HUES64 (cell line): ENCODE data around the gene NRTN.
A peak's percentile ranks its signal among the peaks of the same experiment; 100 is the strongest.

Source experiments
- H3K27ac ChIP-seq: 2 replicates; pipeline ENCODE4 v1.7.0; 2013; ENCODE audit warnings: low read depth, low read length, inconsistent platforms
- H3K27me3 ChIP-seq: 2 replicates; pipeline ENCODE4 v1.6.1; 2013; ENCODE audit warnings: mild to moderate bottlenecking, low read length; ENCODE audit not compliant: insufficient read depth
- H3K36me3 ChIP-seq: 2 replicates; pipeline ENCODE4 v1.6.1; 2013; ENCODE audit warnings: mild to moderate bottlenecking, low read length; ENCODE audit not compliant: insufficient read depth
- H3K4me1 ChIP-seq: 2 replicates; pipeline ENCODE4 v1.6.1; 2013; ENCODE audit warnings: mild to moderate bottlenecking, low read length, moderate library complexity; ENCODE audit not compliant: insufficient read depth
- H3K4me3 ChIP-seq: 2 replicates; pipeline ENCODE4 v1.5.1; 2013; ENCODE audit warnings: mild to moderate bottlenecking, low read length, moderate library complexity
- H3K9ac ChIP-seq: 2 replicates; pipeline ENCODE4 v1.6.1; 2013; ENCODE audit warnings: mild to moderate bottlenecking, low read depth, low read length
- H3K9me3 ChIP-seq: 2 replicates; pipeline ENCODE4 v1.6.1; 2013; ENCODE audit warnings: low read depth, low read length; ENCODE audit not compliant: insufficient read depth
- WGBS: fragments of 150-250, 120-280 bp; methylation state at CpG from one replicate; pipeline ENCODE4 v1.1.7; 2013; ENCODE audit warnings: missing lambda C conversion rate; 5-methylcytosine and 5-hydroxymethylcytosine counted together

Gene NRTN

DNA sequence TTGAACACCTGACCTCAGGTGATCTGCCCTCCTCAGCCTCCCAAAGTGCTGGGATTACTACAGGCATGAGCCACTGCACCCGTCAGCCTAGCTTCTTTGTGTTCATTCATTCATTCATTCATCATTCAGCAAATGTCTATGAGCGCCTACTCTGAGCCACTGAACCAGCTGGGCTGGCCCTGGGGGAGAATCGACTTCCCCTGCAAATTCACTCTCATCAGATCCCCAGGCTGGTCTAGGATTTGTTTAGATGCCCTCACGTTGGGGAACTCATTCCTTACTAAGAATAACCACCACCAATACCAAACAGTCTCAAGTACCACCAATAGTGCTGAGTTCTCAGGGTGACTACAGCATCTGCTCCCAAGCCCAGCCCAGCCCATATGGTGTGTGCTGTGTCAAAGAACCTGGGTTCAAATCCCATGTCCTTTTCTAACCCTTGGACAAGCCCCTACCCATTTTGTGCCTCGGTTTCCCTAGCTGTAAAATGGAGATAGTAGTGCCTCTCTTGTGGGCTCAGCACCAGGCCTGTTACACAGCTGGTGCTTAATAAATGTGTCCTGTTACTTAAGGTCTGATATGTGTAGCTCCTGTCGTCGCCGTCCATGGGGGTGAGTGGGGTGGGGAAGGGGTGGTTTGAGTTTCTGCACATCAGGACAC lies 16.8 kb downstream of the NRTN start:
- Histone ChIP-seq H3K4me1 (peaks cover 3% of the 10 kb centered on the region; the same call in 1 of the 2 replicates), H3K9me3 (no peaks in the 10 kb centered on the region), H3K36me3 (no peaks in the 10 kb centered on the region), H3K27ac (no peak overlapping the region), H3K4me3 (no peak overlapping the region), H3K9ac (no peak overlapping the region), H3K27me3 (no peaks in the 10 kb centered on the region)
- 78% methylated on average over 8 of the region's 8 CpGs for WGBS

DNA sequence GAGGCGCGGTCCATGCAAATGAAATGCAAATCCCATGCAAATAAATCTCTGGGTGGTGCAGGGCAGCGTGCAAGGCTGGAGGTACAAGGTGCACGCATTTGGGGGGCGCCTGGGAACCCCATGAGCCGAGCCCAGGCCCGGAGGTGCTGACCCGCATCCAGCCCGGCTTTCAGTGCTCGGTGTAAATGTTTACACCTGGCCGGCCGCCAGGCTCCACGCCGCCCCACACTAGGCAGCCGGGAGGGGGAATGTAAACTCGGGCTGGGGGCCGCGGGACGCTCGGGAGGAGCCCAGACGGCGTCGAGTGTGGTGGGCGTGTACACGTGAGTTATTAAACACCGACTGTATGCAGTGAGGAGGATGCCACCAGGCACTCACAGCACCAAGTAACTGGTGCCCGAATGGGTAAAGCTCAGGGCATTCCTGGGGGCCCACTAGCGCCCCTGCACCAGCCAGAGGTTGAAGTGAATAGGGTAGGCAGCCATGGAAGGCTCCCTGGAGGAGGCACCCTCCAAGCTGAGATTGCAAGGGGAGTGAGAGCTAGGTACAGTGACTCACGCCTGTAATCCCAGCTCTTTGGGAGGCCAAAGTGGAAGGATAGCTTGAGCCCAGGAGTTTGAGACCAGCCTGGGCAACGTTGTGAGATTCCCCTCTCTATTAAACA lies 17.4 kb downstream of the NRTN start:
- peaks cover 3% of the 10 kb centered on the region; the same call in 1 of the 2 replicates for H3K4me1 ChIP-seq
- no peaks in the 10 kb centered on the region for H3K27me3 ChIP-seq
- no peak overlapping the region for H3K4me3 ChIP-seq
- H3K36me3 ChIP-seq: no peaks in the 10 kb centered on the region
- WGBS: 88% methylated on average over 30 of the region's 30 CpGs
- no peak overlapping the region for H3K27ac ChIP-seq
- no peak overlapping the region for H3K9ac ChIP-seq
- H3K9me3 ChIP-seq: no peaks in the 10 kb centered on the region

DNA sequence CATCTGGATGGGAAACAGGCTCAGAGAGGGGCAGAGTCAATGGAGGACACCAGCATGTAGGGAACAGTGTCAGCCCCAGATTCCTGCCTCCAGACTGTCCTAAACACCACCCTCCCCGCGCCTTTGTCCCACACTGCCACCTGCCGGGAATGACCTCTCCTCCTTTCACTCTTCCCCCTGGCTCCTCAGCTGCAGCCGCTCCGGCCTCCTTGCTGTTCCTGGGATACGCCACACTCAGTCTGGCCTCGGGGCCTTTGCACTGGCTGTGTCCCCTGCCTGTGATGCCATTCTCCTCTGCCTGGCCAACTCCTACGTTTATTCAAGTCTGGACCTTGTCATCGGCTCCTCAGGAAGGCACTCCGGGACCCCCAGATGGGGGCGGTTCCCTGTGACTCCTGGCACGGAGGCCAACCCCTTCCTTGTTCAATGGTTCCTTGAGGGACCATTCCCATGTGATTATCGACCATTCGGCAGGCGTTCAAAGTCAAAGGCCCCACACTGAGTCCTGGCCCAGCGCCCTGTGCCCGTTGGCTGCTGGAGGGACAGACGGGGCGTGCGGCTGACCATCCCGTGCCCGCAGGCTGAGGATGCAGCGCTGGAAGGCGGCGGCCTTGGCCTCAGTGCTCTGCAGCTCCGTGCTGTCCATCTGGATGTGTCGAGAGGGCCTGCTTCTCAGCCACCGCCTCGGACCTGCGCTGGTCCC lies 18.9 kb downstream of the NRTN start:
- no peak overlapping the region for H3K9ac ChIP-seq
- H3K36me3 ChIP-seq: no peaks in the 10 kb centered on the region
- no peak overlapping the region for H3K4me3 ChIP-seq
- no peaks in the 10 kb centered on the region for H3K9me3 ChIP-seq
- no peaks in the 10 kb centered on the region for H3K27me3 ChIP-seq
- no peak overlapping the region for H3K27ac ChIP-seq
- H3K4me1 ChIP-seq: peaks cover 3% of the 10 kb centered on the region; the same call in 1 of the 2 replicates
- WGBS: 83% methylated on average over 30 of the region's 30 CpGs

DNA sequence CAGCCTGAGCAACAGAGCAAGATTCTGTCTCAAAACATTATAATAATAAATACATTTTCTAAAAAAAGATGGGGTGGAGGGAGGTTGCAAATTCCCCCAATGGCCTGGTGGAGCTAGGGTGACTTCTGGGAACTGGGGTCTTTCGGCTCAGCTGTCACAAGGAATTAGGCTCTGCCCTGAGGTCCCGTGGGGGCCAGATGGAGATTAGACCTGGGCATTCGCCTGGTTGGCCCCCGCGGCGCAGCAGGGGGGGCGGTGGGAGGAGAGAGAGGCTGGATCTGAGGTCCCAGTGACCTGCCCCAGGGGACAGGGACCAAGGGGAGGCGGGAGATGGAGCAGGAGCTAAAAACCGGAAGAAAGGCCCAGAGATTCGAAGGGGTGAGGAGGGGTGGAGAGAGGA lies 19.9 kb downstream of the NRTN start:
- peaks cover 3% of the 10 kb centered on the region; the same call in 1 of the 2 replicates for H3K4me1 ChIP-seq
- H3K36me3 ChIP-seq: no peaks in the 10 kb centered on the region
- no peak overlapping the region for H3K9ac ChIP-seq
- H3K27me3 ChIP-seq: no peaks in the 10 kb centered on the region
- no peak overlapping the region for H3K4me3 ChIP-seq
- WGBS: 89% methylated on average over 10 of the region's 10 CpGs
- H3K27ac ChIP-seq: no peak overlapping the region
- H3K9me3 ChIP-seq: no peaks in the 10 kb centered on the region

DNA sequence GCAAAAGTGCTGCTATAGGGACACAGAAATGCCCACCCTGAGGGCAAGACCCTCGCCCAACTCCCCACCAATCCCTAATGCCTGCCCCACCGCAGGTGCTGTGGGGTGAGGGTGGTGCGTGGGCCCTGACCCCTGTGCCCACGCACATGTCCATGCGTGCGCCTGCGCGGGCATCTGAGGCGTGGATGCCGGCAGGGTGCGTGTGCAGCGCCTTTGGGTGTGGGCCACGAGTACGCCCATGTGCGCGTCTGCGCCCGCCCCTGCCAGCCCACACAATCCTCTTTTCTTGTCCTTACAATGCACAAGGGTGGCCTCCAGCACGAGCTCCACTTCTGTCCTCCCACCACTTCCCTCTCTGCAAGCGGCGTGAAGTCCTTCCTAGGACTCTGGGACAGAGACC lies 20.3 kb downstream of the NRTN start:
- no peaks in the 10 kb centered on the region for H3K9me3 ChIP-seq
- H3K4me3 ChIP-seq: no peak overlapping the region
- no peak overlapping the region for H3K9ac ChIP-seq
- no peaks in the 10 kb centered on the region for H3K27me3 ChIP-seq
- H3K36me3 ChIP-seq: no peaks in the 10 kb centered on the region
- peaks cover 3% of the 10 kb centered on the region; the same call in 1 of the 2 replicates for H3K4me1 ChIP-seq
- 95% methylated on average over 21 of the region's 21 CpGs for WGBS
- no peak overlapping the region for H3K27ac ChIP-seq

DNA sequence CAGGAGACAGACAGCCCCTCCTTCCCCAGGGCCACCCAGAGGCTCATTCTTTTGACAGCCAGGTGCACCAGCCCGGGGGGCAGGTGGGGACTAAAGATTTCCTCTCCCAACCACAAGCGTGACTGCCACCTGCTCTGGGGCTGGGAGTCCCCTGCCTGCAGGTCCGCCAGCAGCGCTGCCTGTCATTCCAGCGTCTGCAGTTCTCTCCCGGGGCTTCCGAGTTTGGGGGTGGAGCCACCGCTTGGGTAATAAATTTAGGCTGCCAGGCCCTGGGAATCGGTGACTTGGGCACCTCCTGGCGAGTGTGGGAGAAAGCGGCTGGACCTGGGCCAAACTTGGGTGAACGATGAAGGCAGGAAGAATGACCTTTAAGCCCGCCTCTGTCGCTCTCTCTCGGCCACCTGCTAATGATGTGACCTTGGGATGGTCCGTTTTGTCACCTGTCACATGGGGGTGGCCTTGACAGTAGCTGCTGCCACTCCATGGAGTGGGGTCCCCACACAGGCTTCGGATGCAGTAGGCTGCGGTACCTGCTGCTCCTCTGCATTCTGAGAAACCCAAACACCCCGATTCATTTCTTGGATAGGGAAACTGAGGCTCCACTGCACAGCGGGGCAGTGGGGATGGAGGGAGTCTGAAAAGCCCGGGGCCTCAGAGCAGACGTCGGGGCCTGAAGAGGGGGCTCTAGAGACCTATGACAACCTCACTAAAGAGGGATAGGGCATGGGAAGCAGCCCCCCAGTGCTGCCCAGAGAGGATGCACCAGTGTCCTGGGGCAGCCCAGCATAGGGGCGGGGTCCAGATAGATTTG lies 21.9 kb downstream of the NRTN start:
- no peaks in the 10 kb centered on the region for H3K9me3 ChIP-seq
- peak overlapping the region; percentile 81 for H3K4me3 ChIP-seq
- no peak overlapping the region for H3K27ac ChIP-seq
- no peak overlapping the region for H3K9ac ChIP-seq
- whole genome bisulfite sequencing: 29% methylated on average over 24 of the region's 24 CpGs
- peaks cover 3% of the 10 kb centered on the region; the same call in 1 of the 2 replicates for H3K4me1 ChIP-seq
- no peaks in the 10 kb centered on the region for H3K36me3 ChIP-seq
- H3K27me3 ChIP-seq: no peaks in the 10 kb centered on the region

DNA sequence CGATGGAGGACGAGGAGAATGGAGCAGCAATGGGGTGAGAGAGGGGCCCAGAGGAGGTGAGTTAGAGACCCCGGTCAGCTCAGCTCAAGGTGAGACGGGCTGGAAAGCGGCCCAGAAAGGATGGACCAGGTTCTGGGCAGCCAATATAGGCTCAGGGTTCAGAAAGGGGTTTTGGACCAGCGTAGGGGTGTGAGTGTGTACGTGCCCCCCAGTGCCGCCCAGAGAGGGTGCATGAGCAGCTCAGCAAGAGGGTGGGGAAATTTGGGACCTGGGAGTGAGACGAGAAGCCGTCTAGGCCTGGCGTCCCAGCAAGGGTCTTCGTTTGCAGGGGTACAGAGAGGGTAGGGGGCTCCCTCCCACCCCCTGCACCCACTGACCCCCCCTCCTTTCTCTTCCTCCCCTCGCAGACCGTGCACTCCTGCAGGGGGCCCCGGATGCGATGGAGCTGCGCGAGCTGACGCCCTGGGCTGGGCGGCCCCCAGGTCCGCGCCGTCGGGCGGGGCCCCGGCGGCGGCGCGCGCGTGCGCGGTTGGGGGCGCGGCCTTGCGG lies 22.5 kb downstream of the NRTN start:
- H3K9me3 ChIP-seq: no peaks in the 10 kb centered on the region
- H3K36me3 ChIP-seq: no peaks in the 10 kb centered on the region
- WGBS: 16% methylated on average over 36 of the region's 37 CpGs
- H3K9ac ChIP-seq: peak overlapping the region; percentile 81
- H3K27ac ChIP-seq: peak overlapping the region; percentile 81; the same call in 1 of the 2 replicates
- no peaks in the 10 kb centered on the region for H3K27me3 ChIP-seq
- peaks cover 3% of the 10 kb centered on the region; the same call in 1 of the 2 replicates for H3K4me1 ChIP-seq
- H3K4me3 ChIP-seq: peak overlapping the region; percentile 81

DNA sequence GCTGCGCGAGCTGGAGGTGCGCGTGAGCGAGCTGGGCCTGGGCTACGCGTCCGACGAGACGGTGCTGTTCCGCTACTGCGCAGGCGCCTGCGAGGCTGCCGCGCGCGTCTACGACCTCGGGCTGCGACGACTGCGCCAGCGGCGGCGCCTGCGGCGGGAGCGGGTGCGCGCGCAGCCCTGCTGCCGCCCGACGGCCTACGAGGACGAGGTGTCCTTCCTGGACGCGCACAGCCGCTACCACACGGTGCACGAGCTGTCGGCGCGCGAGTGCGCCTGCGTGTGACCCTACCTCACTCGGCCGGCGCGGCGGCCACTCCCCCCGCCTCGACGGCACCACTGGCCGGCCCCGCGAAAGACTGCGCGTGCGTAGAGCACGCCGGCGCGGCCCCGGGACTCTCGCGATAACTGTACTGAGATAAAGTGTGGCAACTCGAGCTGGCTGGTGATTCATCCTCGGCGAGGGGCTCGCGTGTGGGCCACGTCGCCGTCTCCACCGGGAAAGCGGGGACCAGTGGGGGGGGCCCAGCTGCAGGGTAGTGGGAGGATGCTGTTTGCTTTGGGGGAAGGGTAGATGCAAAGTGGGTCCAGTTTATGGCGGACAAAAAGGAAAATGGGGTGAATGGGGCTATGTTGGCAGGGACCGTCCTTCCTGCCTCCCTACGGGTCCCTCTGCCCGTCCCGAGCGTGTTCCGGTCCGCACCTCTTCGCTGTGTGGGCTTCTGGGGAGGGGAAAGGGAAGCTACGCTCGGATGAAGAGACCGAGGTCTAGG lies 23.2 kb downstream of the NRTN start:
- Histone ChIP-seq H3K36me3 (no peaks in the 10 kb centered on the region), H3K27ac (peak overlapping the region; percentile 81), H3K4me1 (peaks cover 3% of the 10 kb centered on the region; the same call in 1 of the 2 replicates), H3K27me3 (no peaks in the 10 kb centered on the region), H3K9ac (peak overlapping the region; percentile 81), H3K9me3 (no peaks in the 10 kb centered on the region), H3K4me3 (peak overlapping the region; percentile 81)
- WGBS: under 1% methylated on average over 91 of the region's 91 CpGs

DNA sequence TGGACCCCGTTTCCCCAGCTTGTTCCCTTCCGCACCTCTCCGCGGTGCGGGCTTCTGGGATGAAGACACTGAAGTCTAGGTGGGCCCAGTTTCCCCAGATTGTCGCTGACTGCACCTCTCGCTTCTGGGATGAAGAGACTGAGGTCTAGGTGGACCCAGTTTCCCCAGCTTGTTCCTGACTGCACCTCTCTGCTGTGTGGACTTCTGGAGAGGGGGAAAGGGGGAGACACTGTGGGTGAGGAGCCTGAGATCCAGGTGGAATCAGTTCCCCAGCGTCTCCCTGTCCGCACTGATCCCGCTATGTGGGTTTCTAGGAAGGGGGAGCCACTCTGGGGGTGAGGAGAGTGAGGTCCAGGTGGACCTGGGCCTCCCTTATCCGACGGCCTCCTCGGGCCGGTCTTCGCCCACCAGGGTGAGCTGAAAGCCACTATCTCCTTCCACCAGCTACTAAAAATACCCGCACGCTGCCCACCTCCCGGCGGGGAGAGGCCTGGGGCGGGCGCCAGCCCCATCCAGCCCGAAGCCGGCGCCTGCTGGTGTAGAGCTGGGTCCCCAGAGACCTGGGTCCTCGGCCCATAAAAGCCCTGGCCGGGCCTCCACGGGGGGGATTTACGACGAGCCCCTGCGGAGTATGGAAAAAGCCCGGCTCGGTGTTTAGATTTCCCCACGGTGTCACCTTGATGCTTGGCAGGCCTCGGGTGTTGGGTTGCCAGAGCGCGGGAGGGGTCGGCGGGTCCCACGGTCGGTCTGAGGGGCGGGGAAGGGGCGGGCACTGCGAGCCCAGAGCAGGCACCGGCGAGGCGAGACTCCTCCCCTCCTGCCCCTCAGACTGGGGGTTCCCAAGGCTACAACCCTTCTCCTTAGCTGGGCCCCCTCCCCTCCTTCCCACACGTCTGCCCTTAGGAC lies 24.0 kb downstream of the NRTN start:
- WGBS: 4% methylated on average over 45 of the region's 47 CpGs
- Histone ChIP-seq H3K9ac (peak overlapping the region; percentile 81), H3K36me3 (no peaks in the 10 kb centered on the region), H3K9me3 (no peaks in the 10 kb centered on the region), H3K27me3 (no peaks in the 10 kb centered on the region), H3K4me1 (peaks cover 3% of the 10 kb centered on the region; the same call in 1 of the 2 replicates), H3K27ac (peak overlapping the region; percentile 81), H3K4me3 (peak overlapping the region; percentile 81)
